ENCODE measurements around the gene PEX11G. TPM values are rescaled to one million over a fixed set of nuclear protein-coding genes. Genes with fewer than 3 reads are reported as not detected.

PEX11G gene
- total RNA-seq, 2 experiments from 2014 or later, result 0.67 to 1.3 TPM

GRCh38 chr19:7505288-7505681 is 16.4 kb upstream of the PEX11G start:
- ChIA-PET POLR2A (no interaction called here), CTCF (no interaction called here)

- ChIA-PET CTCF (no interaction called here), POLR2A (no interaction called here)
Measured at GRCh38 chr19:7504684-7505083, 15.8 kb upstream of the PEX11G start.

GRCh38 chr19:7502552-7502951 is 13.7 kb upstream of the PEX11G start:
- CTCF ChIA-PET, result interaction anchor here (1.0 kb wide), 1 partner anchor 19 kb away, joined by 3 read pairs; no protein-coding TSS in a partner anchor
- POLR2A ChIA-PET, result no interaction called here

- ChIA-PET POLR2A (interaction anchor here (0.6 to 0.9 kb wide), 2 partner anchors 10 to 36 kb away, joined by 3 to 5 read pairs; no protein-coding TSS in a partner anchor), CTCF (interaction anchor here (0.6 to 1.7 kb wide), 2 partner anchors 11 to 310 kb away, joined by 3 to 4 read pairs; no protein-coding TSS in a partner anchor)
Measured at GRCh38 chr19:7500811-7501450, 12.1 kb upstream of the PEX11G start.

- CTCF ChIA-PET, result interaction anchor here (0.5 to 1.6 kb wide), 5 partner anchors 26 to 357 kb away, joined by 3 to 4 read pairs (median 3); no protein-coding TSS in a partner anchor
- POLR2A ChIA-PET, result interaction anchor here (0.6 kb wide), 1 partner anchor 71 kb away, joined by 3 read pairs; no protein-coding TSS in a partner anchor
Measured at GRCh38 chr19:7497292-7497691, 8.5 kb upstream of the PEX11G start.

GRCh38 chr19:7494416-7495098 is 5.7 kb upstream of the PEX11G start:
- CTCF ChIA-PET, result interaction anchor here (0.6 kb wide), 1 partner anchor 140 kb away, joined by 4 read pairs; no protein-coding TSS in a partner anchor
- POLR2A ChIA-PET, result interaction anchor here (0.5 kb wide), 1 partner anchor 87 kb away, joined by 5 read pairs; no protein-coding TSS in a partner anchor

- ChIA-PET CTCF (no interaction called here), POLR2A (no interaction called here)
Measured at GRCh38 chr19:7492558-7492957, 3.7 kb upstream of the PEX11G start.

- ChIA-PET POLR2A (no interaction called here), CTCF (no interaction called here)
Measured at GRCh38 chr19:7492142-7492541, 3.3 kb upstream of the PEX11G start.

GRCh38 chr19:7489609-7490044 is 792 bp upstream of the PEX11G start:
- ChIA-PET CTCF (interaction anchor here (0.7 kb wide), 1 partner anchor 123 kb away, joined by 4 read pairs; no protein-coding TSS in a partner anchor), POLR2A (interaction anchor here (0.6 kb wide), 1 partner anchor 545 kb away, joined by 6 read pairs; no protein-coding TSS in a partner anchor)

GRCh38 chr19:7486923-7487322 is 1.9 kb downstream of the PEX11G start:
- ChIA-PET CTCF (interaction anchor here (1.3 kb wide), 1 partner anchor 82 kb away, joined by 4 read pairs; no protein-coding TSS in a partner anchor), POLR2A (no interaction called here)

- CTCF ChIA-PET, result no interaction called here
- POLR2A ChIA-PET, result no interaction called here
Measured at GRCh38 chr19:7483720-7484201, 5.1 kb downstream of the PEX11G start.

GRCh38 chr19:7482584-7483439 is 6.0 kb downstream of the PEX11G start:
- ChIA-PET CTCF (no interaction called here), POLR2A (no interaction called here)

GRCh38 chr19:7480970-7481255 is 7.9 kb downstream of the PEX11G start:
- ChIA-PET CTCF (no interaction called here), POLR2A (no interaction called here)

GRCh38 chr19:7480222-7480969 is 8.4 kb downstream of the PEX11G start:
- CTCF ChIA-PET, result interaction anchor here (0.9 kb wide), 1 partner anchor 121 kb away, joined by 3 read pairs; no protein-coding TSS in a partner anchor
- POLR2A ChIA-PET, result no interaction called here

- ChIA-PET POLR2A (no interaction called here), CTCF (no interaction called here)
Measured at GRCh38 chr19:7478843-7479227, 10.0 kb downstream of the PEX11G start.

GRCh38 chr19:7478173-7478842 is 10.5 kb downstream of the PEX11G start:
- POLR2A ChIA-PET, result no interaction called here
- CTCF ChIA-PET, result no interaction called here

- ChIA-PET POLR2A (no interaction called here), CTCF (no interaction called here)
Measured at GRCh38 chr19:7477758-7478157, 11.1 kb downstream of the PEX11G start.

GRCh38 chr19:7476777-7477494 is 11.9 kb downstream of the PEX11G start:
- ChIA-PET CTCF (no interaction called here), POLR2A (no interaction called here)
